Thyroid gland (tissue), 4 donors: Measurements from ENCODE around the gene NAA20.

ENCODE experiments used
- CTCF ChIP-seq, 6 experiments: fragments of 200-600 bp in 3 of 6; fragments of 450-650 bp in 3 of 6; sonication (generic) in 3 of 6; IDR thresholded peaks; one replicate each; pipeline ENCODE4 v1.5.1; 2016 to 2019; ENCODE audit warnings: antibody characterized with exemption in 6 of 6, mild to moderate bottlenecking in 2 of 6, inconsistent platforms in 1 of 6, moderate library complexity in 1 of 6
- POLR2A ChIP-seq, 2 donors: fragments of 450-650 bp; IDR thresholded peaks; one replicate each; pipeline ENCODE4 v1.6.1; 2017; ENCODE audit warnings: antibody characterized with exemption in 2 of 2, mild to moderate bottlenecking in 2 of 2, moderate library complexity in 1 of 2

- TF ChIP-seq CTCF (IDR thresholded peaks at IDR 0.05) (no peak), POLR2A (IDR thresholded peaks at IDR 0.05) (no peak)
Measured at GRCh38 chr20:19968028-19968427, 49.1 kb upstream of the NAA20 start.
